ENCODE measurements around the gene PPP1R9B. TPM values are rescaled to one million over a fixed set of nuclear protein-coding genes. Genes with fewer than 3 reads are reported as not detected.

PPP1R9B gene
- total RNA-seq, 2 donors from 2014 or later = 24.1 to 34.6 TPM

GRCh38 chr17:50186661-50187393 lies 36.4 kb upstream of the PPP1R9B start:
- H3K9me3 ChIP-seq (ENCODE audit: control insufficient read depth, low read length) = no peaks in the 10 kb centered on the region
- Mint-ChIP-seq H3K27ac (no peak overlapping the region), H3K4me1 (peaks cover 11% of the 10 kb centered on the region), H3K27me3 (ENCODE audit: insufficient read depth) (no peaks in the 10 kb centered on the region), H3K4me3 (no peak overlapping the region), H3K9me3 (no peaks in the 10 kb centered on the region), H3K36me3 (ENCODE audit: low read depth) (peaks cover 36% of the 10 kb centered on the region)
- no peak for DNase-seq
- H3K9ac ChIP-seq (ENCODE audit: extremely low read depth, low read length, poor library complexity, severe bottlenecking) = no peak overlapping the region
- WGBS, 2 experiments (ENCODE audit: insufficient coverage in 1 of 2, insufficient read length in 1 of 2) = 94 to 97% methylated on average over 20 to 24 of the region's 24 CpGs
- TF ChIP-seq, protein P1, sequence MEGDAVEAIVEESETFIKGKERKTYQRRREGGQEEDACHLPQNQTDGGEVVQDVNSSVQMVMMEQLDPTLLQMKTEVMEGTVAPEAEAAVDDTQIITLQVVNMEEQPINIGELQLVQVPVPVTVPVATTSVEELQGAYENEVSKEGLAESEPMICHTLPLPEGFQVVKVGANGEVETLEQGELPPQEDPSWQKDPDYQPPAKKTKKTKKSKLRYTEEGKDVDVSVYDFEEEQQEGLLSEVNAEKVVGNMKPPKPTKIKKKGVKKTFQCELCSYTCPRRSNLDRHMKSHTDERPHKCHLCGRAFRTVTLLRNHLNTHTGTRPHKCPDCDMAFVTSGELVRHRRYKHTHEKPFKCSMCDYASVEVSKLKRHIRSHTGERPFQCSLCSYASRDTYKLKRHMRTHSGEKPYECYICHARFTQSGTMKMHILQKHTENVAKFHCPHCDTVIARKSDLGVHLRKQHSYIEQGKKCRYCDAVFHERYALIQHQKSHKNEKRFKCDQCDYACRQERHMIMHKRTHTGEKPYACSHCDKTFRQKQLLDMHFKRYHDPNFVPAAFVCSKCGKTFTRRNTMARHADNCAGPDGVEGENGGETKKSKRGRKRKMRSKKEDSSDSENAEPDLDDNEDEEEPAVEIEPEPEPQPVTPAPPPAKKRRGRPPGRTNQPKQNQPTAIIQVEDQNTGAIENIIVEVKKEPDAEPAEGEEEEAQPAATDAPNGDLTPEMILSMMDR (conservative IDR thresholded peaks at IDR 0.05) = no peak
- H3K36me3 ChIP-seq (ENCODE audit: control insufficient read depth, insufficient read depth, low read length) = peaks cover 6% of the 10 kb centered on the region
- no peaks in the 10 kb centered on the region for H3K4me1 ChIP-seq (ENCODE audit: control insufficient read depth, insufficient read depth, low read length)
- no peak overlapping the region for H3K27ac ChIP-seq (ENCODE audit: low read depth, low read length)
- H3K4me3 ChIP-seq (ENCODE audit: low read length) = no peak overlapping the region
- no peaks in the 10 kb centered on the region for H3K27me3 ChIP-seq (ENCODE audit: control insufficient read depth, insufficient read depth, low read length, poor library complexity, severe bottlenecking)

DNA sequence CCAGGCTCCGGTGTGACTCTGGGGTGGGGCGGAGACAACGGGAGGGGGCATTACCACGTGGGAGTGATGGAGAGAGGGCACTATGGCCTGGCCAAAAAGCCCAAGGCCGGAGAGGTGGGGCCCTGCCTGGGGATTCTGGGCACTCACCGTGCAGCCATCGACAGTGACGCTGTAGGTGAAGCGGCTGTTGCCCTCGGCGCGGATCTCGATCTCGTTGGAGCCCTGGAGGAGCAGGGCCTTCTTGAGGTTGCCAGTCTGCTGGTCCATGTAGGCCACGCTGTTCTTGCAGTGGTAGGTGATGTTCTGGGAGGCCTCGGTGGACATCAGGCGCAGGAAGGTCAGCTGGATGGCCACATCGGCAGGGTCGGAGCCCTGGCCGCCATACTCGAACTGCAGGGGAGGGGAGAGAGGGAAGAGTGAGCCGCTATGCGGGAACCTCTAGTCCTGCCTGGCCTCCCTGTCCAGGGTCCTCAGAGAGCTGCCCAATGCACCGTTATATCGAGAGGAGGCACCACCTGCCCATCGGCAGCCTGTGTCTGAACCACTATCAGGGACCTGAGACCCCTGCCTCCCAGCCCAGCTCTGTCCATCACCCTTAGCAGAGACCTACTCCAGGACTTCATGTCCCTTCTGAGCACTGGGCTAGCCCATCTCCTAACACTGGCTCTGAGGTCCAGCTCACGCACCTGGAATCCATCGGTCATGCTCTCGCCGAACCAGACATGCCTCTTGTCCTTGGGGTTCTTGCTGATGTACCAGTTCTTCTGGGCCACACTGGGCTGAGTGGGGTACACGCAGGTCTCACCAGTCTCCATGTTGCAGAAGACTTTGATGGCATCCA lies 35.4 kb upstream of the PPP1R9B start:
- H3K4me3 Mint-ChIP-seq = no peak overlapping the region

GRCh38 chr17:50184611-50185398 lies 34.3 kb upstream of the PPP1R9B start:
- Mint-ChIP-seq H3K36me3 (ENCODE audit: low read depth) (peaks cover 31% of the 10 kb centered on the region), H3K9me3 (no peaks in the 10 kb centered on the region), H3K4me1 (peaks cover 11% of the 10 kb centered on the region), H3K4me3 (no peak overlapping the region), H3K27me3 (ENCODE audit: insufficient read depth) (no peaks in the 10 kb centered on the region), H3K27ac (no peak overlapping the region)
- peaks cover 6% of the 10 kb centered on the region for H3K36me3 ChIP-seq (ENCODE audit: control insufficient read depth, insufficient read depth, low read length)
- H3K27me3 ChIP-seq (ENCODE audit: control insufficient read depth, insufficient read depth, low read length, poor library complexity, severe bottlenecking) = no peaks in the 10 kb centered on the region
- H3K4me1 ChIP-seq (ENCODE audit: control insufficient read depth, insufficient read depth, low read length) = no peaks in the 10 kb centered on the region
- 72 to 83% methylated on average over 11 to 19 of the region's 19 CpGs for WGBS, 2 experiments (ENCODE audit: insufficient coverage in 1 of 2, insufficient read length in 1 of 2)
- no peaks in the 10 kb centered on the region for H3K9me3 ChIP-seq (ENCODE audit: control insufficient read depth, low read length)
- H3K9ac ChIP-seq (ENCODE audit: extremely low read depth, low read length, poor library complexity, severe bottlenecking) = no peak overlapping the region
- no peak for DNase-seq
- H3K27ac ChIP-seq (ENCODE audit: low read depth, low read length) = no peak overlapping the region
- TF ChIP-seq, protein P1 (conservative IDR thresholded peaks at IDR 0.05) = no peak
- no peak overlapping the region for H3K4me3 ChIP-seq (ENCODE audit: low read length)

More for the DNA sequence above, 35.4 kb upstream of the PPP1R9B start:
- no peaks in the 10 kb centered on the region for H3K9me3 ChIP-seq (ENCODE audit: control insufficient read depth, low read length)
- WGBS, 2 experiments (ENCODE audit: insufficient coverage in 1 of 2, insufficient read length in 1 of 2) = 91 to 98% methylated on average over 21 to 31 of the region's 31 CpGs
- no peaks in the 10 kb centered on the region for H3K27me3 ChIP-seq (ENCODE audit: control insufficient read depth, insufficient read depth, low read length, poor library complexity, severe bottlenecking)
- no peak overlapping the region for H3K4me3 ChIP-seq (ENCODE audit: low read length)
- DNase-seq = no peak
- H3K27me3 Mint-ChIP-seq (ENCODE audit: insufficient read depth) = no peaks in the 10 kb centered on the region
- H3K9me3 Mint-ChIP-seq = no peaks in the 10 kb centered on the region
- H3K9ac ChIP-seq (ENCODE audit: extremely low read depth, low read length, poor library complexity, severe bottlenecking) = no peak overlapping the region
- H3K36me3 Mint-ChIP-seq (ENCODE audit: low read depth) = peaks cover 36% of the 10 kb centered on the region
- H3K4me1 Mint-ChIP-seq = peaks cover 11% of the 10 kb centered on the region
- H3K27ac ChIP-seq (ENCODE audit: low read depth, low read length) = no peak overlapping the region
- H3K4me1 ChIP-seq (ENCODE audit: control insufficient read depth, insufficient read depth, low read length) = no peaks in the 10 kb centered on the region
- TF ChIP-seq, protein P1 (conservative IDR thresholded peaks at IDR 0.05) = no peak
- peaks cover 6% of the 10 kb centered on the region for H3K36me3 ChIP-seq (ENCODE audit: control insufficient read depth, insufficient read depth, low read length)
- H3K27ac Mint-ChIP-seq = no peak overlapping the region
